Activated T-cell treated with anti-CD3 and anti-CD28 coated beads, Interleukin-2, amount 50 U/mL, for 4 hours (primary cell): Measurements from ENCODE around the gene TRIM14. TPM values are rescaled to one million over a fixed set of nuclear protein-coding genes. Genes with fewer than 3 reads are reported as not detected.
A peak's percentile ranks its signal among the peaks of the same experiment; 100 is the strongest.

Experiments used
- ATAC-seq, 2 donors: fragments of 200-7000 bp; cut with Tn5 transposase; one replicate each; pipeline ENCODE4 v1.10.0; 2021
- DNase-seq: peaks from one replicate; pipeline ENCODE4 v3.0.0-alpha.2; 2020
- H3K27me3 Mint-ChIP-seq: one replicate; pipeline ENCODE4 v1.8.0; 2021; ENCODE audit warnings: low read depth, mixed read lengths
- H3K36me3 Mint-ChIP-seq: one replicate; pipeline ENCODE4 v1.8.0; 2022; ENCODE audit warnings: mixed read lengths; ENCODE audit not compliant: insufficient read depth
- H3K4me1 Mint-ChIP-seq: one replicate; pipeline ENCODE4 v1.8.0; 2021; ENCODE audit warnings: low read depth, mixed read lengths
- H3K4me3 Mint-ChIP-seq: one replicate; pipeline ENCODE4 v1.8.0; 2021; ENCODE audit warnings: mild to moderate bottlenecking, moderate library complexity, mixed read lengths
- H3K9me3 Mint-ChIP-seq: one replicate; pipeline ENCODE4 v1.8.0; 2021; ENCODE audit warnings: mixed read lengths
- total RNA-seq, 3 donors: library from RNA; stranded (reverse); gene quantifications; one replicate each; pipeline ENCODE4 v1.2.1, GENCODE V29; 2021

Gene TRIM14
- 10 to 100 TPM; 30.4 to 40.6 (median 32.5) TPM for total RNA-seq

DNA sequence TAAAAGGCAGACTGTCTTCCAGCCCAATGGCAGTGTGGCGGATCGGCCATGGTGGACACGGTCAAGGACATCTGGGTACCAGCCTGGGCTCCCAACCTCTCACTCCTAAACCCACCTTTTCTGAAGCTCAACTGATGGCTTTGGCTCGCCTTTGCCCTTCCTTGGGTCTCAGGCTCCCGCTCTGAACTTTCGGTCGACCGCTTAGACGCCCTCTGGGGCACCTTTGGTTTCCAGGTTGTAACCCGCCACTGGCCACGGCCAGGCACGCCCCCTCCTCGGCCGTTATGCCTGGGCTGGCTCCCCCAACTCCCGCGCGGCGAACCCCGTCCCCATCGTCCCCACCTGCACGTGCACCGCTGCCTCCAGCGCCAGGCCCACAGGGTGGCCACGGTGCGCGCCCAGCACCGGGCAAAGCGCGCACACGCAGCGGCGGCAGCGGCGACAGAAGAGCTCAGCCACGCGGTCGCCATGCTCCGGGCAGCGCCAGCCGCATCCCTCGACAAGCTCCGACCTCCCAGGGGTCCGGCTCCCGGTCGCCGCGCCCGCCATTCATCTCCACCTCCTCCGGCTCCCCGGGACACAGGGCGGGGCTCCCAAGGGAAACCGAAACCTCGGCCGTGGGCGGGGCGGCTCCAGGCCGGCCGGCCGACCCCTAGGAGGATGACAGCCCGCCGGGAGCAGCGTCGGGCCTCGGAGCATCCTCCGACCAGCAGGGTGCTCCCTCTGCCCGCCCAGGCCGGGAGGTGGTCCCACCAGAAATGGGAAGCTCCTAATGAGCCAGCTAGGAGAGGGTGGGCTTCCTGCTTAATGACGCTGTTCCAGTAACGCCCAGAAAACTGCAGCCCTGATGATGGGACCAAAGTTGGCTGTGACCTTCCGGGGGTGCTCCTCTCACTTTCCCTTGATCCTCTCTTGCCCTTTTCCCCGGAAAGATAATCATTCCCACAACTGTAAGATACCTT lies at the start of gene TRIM14:
Gene TRIM14 (minus strand): TSS at position 583 of the 962 bp plus-strand sequence. CDS start 34 bp downstream, at position 549.
- Mint-ChIP-seq H3K27me3 (no peaks in the 10 kb centered on the region), H3K4me3 (peak within 1 kb of the TSS; percentile 92), H3K36me3 (peaks cover 4% of the 10 kb centered on the region), H3K9me3 (no peaks in the 10 kb centered on the region), H3K4me1 (peaks cover 46% of the 10 kb centered on the region)
- DNase-seq (peak; percentile 49), ATAC-seq (peak; percentile 67 to 75)

DNA sequence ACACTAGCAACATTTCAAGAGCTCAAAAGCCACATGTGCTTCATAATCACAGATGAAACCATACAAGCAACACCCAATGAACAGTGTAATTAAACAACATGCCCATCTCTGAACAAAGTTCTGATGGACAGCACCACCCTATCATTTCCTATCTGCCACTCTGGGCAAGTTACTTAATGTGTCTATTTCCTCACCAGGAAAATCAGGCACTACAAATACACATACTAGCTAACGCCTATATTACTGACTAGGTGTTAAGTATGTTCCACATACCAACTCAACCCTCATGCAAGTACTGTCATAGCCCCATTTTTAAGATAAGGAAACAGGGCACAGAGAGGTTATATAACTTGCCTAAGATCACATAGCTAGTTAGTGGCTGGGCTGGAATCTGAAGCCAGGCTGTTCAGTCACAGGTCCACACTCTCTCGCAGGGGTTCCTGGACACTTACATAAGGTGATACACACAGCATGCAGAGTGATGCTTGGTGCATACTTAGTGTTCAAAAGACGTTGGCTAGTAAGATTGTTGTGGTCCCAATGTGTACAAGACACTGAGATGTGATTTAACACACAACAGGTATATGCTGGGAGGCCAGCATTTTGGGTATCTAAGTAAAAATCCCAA lies 49.2 kb upstream of the TRIM14 start:
- DNase-seq: no peak
- ATAC-seq: no peak
- H3K4me3 Mint-ChIP-seq: no peak overlapping the region
- no peaks in the 10 kb centered on the region for H3K36me3 Mint-ChIP-seq
- H3K9me3 Mint-ChIP-seq: no peaks in the 10 kb centered on the region
- no peaks in the 10 kb centered on the region for H3K27me3 Mint-ChIP-seq
- H3K4me1 Mint-ChIP-seq: peaks cover 41% of the 10 kb centered on the region

DNA sequence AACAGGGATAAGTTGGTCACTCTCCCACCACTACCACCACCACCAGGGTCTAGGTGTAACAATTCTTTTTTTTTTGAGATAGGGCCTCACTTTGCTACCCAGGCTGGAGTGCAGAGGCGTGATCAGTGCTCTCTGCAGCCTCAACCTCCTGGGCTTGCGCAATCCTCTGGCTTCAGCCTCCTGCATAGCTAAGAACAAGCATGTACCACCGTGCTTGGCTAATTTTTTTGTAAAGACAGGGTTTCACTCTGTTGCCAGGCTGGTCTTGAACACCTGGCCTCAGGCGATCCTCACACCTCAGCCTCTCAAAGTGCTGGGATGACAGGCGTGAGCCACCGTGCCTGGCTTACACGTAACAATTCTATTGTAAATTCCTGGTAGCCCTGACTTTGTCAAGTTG lies 45.9 kb upstream of the TRIM14 start:
- ATAC-seq: no peak

GRCh38 chr9:98162613-98163012 lies 43.6 kb upstream of the TRIM14 start:
- Mint-ChIP-seq H3K27me3 (no peaks in the 10 kb centered on the region), H3K36me3 (peaks cover 2% of the 10 kb centered on the region), H3K4me1 (peaks cover 37% of the 10 kb centered on the region), H3K4me3 (no peak overlapping the region), H3K9me3 (no peaks in the 10 kb centered on the region)
- ATAC-seq: no peak
- DNase-seq: no peak

More for the DNA sequence above, 45.9 kb upstream of the TRIM14 start:
- no peak overlapping the region for H3K4me3 Mint-ChIP-seq
- no peak for DNase-seq
- H3K9me3 Mint-ChIP-seq: no peaks in the 10 kb centered on the region
- no peaks in the 10 kb centered on the region for H3K27me3 Mint-ChIP-seq
- H3K36me3 Mint-ChIP-seq: no peaks in the 10 kb centered on the region
- peaks cover 33% of the 10 kb centered on the region for H3K4me1 Mint-ChIP-seq

DNA sequence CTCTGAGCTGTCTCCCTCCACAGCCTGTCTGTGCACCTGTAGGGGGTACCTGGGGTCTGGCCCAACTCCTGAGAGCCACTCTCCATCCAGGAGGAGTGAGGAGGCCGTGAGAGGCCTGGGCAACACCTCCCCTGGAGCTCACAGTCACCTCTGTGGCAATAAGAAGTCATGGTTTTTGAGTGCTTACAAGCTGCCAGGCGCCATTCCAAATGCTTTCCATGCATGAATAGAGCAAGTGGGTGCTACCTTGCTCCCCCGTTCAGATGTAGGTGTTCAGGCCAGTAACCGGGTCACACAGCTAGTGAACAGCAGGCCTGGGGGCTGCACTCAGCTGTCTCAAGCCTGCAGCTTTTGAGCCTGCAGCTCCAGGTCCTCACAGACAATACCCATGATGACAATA lies 42.8 kb upstream of the TRIM14 start:
- Mint-ChIP-seq H3K27me3 (no peaks in the 10 kb centered on the region), H3K4me3 (no peak overlapping the region), H3K9me3 (no peaks in the 10 kb centered on the region), H3K36me3 (peaks cover 7% of the 10 kb centered on the region), H3K4me1 (peaks cover 37% of the 10 kb centered on the region)
- ATAC-seq: no peak
- DNase-seq: no peak

DNA sequence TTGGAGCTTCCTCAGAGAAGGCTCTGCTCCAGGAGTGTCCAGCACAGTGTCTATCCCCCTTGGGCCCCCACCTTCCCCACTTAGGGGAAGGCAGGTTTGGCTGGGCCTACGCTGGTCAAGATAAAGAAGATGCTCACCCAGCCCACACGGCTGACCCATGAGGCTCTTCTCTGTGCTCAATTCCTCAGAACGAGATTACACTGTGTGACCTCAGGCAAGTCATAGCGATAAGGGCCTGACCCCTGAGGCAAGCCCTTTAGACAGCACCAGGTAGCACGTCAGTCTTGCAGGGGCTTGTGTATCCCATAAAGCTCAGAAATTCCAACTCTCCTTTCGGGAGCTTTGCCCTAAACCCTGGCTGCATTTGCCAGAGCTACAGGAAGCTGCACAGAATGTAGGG lies 40.8 kb upstream of the TRIM14 start:
- Mint-ChIP-seq H3K4me1 (peaks cover 30% of the 10 kb centered on the region), H3K27me3 (no peaks in the 10 kb centered on the region), H3K36me3 (peaks cover 14% of the 10 kb centered on the region), H3K4me3 (no peak overlapping the region), H3K9me3 (no peaks in the 10 kb centered on the region)
- DNase-seq (no peak), ATAC-seq (no peak)

GRCh38 chr9:98159301-98159700 lies 40.3 kb upstream of the TRIM14 start:
- H3K9me3 Mint-ChIP-seq: no peaks in the 10 kb centered on the region
- peaks cover 26% of the 10 kb centered on the region for H3K4me1 Mint-ChIP-seq
- no peaks in the 10 kb centered on the region for H3K27me3 Mint-ChIP-seq
- DNase-seq (no peak), ATAC-seq (no peak)
- H3K4me3 Mint-ChIP-seq: no peak overlapping the region
- peaks cover 16% of the 10 kb centered on the region for H3K36me3 Mint-ChIP-seq

GRCh38 chr9:98158071-98158831 lies 39.2 kb upstream of the TRIM14 start:
- peaks cover 18% of the 10 kb centered on the region for H3K4me1 Mint-ChIP-seq
- no peaks in the 10 kb centered on the region for H3K27me3 Mint-ChIP-seq
- no peak overlapping the region for H3K4me3 Mint-ChIP-seq
- peaks cover 17% of the 10 kb centered on the region for H3K36me3 Mint-ChIP-seq
- peak; percentile 18 to 54 for ATAC-seq
- DNase-seq: no peak
- no peaks in the 10 kb centered on the region for H3K9me3 Mint-ChIP-seq

DNA sequence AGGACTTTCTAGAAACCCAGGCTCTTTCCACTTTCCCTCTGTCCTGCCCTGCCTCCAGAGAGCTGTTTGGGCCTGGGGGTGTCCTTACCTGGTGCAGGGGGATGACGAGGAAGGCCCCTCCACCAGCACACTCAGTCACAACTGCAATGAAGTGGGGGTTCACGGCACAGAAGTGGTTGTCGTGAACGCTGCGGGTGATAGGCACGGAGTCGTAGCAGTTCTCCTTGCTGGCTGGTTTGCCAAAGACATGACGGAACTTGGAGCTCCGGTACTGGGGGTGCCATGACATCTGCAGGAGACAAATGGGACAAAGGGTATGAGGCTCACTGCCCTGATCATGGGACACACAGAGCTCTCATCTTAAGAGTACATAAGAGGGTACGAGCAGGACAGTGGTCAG lies 38.4 kb upstream of the TRIM14 start:
- no peak overlapping the region for H3K4me3 Mint-ChIP-seq
- H3K36me3 Mint-ChIP-seq: peaks cover 17% of the 10 kb centered on the region
- H3K9me3 Mint-ChIP-seq: no peaks in the 10 kb centered on the region
- DNase-seq (no peak), ATAC-seq (no peak)
- no peaks in the 10 kb centered on the region for H3K27me3 Mint-ChIP-seq
- peaks cover 18% of the 10 kb centered on the region for H3K4me1 Mint-ChIP-seq

DNA sequence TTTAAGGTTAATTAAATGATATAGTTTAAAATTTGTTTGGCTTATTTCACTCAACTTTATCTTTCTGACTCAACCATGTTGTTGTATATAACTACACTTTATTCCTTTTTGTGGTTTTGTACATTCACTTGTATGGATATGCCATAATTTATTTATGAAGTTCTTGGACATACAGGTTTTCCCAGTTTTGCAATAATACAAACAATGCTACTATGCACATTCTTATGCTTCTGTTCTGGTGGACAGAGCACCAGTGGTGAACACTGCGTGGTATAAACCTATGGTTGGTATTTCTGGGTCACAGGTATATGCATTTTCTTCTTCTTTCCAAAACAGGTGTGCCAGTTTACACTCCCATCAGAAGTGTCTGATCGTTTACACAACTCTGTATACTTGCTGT lies 35.7 kb upstream of the TRIM14 start:
- H3K36me3 Mint-ChIP-seq: peaks cover 17% of the 10 kb centered on the region
- H3K27me3 Mint-ChIP-seq: no peaks in the 10 kb centered on the region
- no peak overlapping the region for H3K4me3 Mint-ChIP-seq
- no peak for ATAC-seq
- peaks cover 14% of the 10 kb centered on the region for H3K4me1 Mint-ChIP-seq
- H3K9me3 Mint-ChIP-seq: no peaks in the 10 kb centered on the region
- DNase-seq: no peak

- ATAC-seq (no peak), DNase-seq (no peak)
- H3K9me3 Mint-ChIP-seq: no peaks in the 10 kb centered on the region
- no peaks in the 10 kb centered on the region for H3K4me1 Mint-ChIP-seq
- H3K4me3 Mint-ChIP-seq: no peak overlapping the region
- peaks cover 14% of the 10 kb centered on the region for H3K36me3 Mint-ChIP-seq
- no peaks in the 10 kb centered on the region for H3K27me3 Mint-ChIP-seq
Observed at GRCh38 chr9:98152526-98152925, 33.5 kb upstream of the TRIM14 start.

GRCh38 chr9:98150721-98151120 lies 31.7 kb upstream of the TRIM14 start:
- H3K4me3 Mint-ChIP-seq: no peak overlapping the region
- no peaks in the 10 kb centered on the region for H3K9me3 Mint-ChIP-seq
- peaks cover 2% of the 10 kb centered on the region for H3K4me1 Mint-ChIP-seq
- DNase-seq: no peak
- peaks cover 4% of the 10 kb centered on the region for H3K36me3 Mint-ChIP-seq
- no peak for ATAC-seq
- H3K27me3 Mint-ChIP-seq: no peaks in the 10 kb centered on the region

DNA sequence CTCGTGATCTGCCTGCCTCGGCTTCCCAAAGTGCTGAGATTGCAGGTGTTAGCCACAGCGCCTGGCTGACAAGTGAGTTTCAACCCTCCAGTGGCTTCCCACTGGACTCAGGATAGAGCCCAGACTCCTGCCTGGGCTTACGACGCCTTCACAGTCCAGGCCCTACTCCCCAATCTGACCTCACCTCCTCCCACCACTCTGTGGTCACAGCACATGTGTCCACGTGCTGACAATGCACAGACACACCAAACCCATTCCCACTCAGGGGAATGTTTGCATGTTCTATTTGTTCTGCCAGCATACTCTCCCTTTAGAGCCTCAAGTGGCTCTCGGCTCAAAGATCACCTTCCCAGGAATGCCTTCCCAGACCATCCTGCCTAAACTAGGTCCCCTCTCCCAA lies 31.1 kb upstream of the TRIM14 start:
- ATAC-seq (no peak), DNase-seq (no peak)
- no peaks in the 10 kb centered on the region for H3K27me3 Mint-ChIP-seq
- peaks cover 2% of the 10 kb centered on the region for H3K4me1 Mint-ChIP-seq
- H3K9me3 Mint-ChIP-seq: no peaks in the 10 kb centered on the region
- peaks cover 3% of the 10 kb centered on the region for H3K36me3 Mint-ChIP-seq
- no peak overlapping the region for H3K4me3 Mint-ChIP-seq

DNA sequence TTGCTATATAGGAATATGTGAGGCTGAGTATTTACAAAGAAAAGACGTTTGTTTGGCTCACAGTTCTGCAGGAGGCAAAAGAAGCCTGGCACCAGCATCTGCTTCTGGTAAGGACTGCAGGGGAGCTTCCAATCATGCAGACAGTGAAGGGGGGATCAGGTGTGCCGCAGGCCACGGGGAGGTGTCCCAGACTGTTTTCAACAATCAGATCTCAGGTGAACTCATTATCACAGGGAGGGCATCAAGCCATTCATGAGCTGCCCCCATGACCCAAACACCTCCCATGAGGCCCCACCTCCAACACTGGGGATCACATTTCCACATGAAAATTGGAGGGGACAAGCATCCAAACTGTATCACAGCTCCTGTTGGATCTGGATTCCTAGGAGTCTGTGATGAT lies 30.4 kb upstream of the TRIM14 start:
- ATAC-seq: no peak
- no peak overlapping the region for H3K4me3 Mint-ChIP-seq
- no peak for DNase-seq
- peaks cover 2% of the 10 kb centered on the region for H3K36me3 Mint-ChIP-seq
- H3K4me1 Mint-ChIP-seq: peaks cover 2% of the 10 kb centered on the region
- no peaks in the 10 kb centered on the region for H3K9me3 Mint-ChIP-seq
- no peaks in the 10 kb centered on the region for H3K27me3 Mint-ChIP-seq
